HG03432 (cell line): ENCODE results near the gene CFAP54.
"Not testable (repeated sequence)": the region's sequence is repeated elsewhere in the genome, so short reads cannot be mapped to it uniquely, and the experiment has no call there.

Source experiments
- ATAC-seq: cut with Tn5 transposase; IDR thresholded peaks from one replicate; pipeline ENCODE4 v1.9.1; 2021; ENCODE audit warnings: mild to moderate bottlenecking, moderate library complexity; ENCODE audit not compliant: unreplicated experiment

Gene CFAP54

GRCh38 chr12:96617178-96617577 is 127.8 kb downstream of the CFAP54 start:
- no peak for ATAC-seq

- no peak for ATAC-seq
Observed at GRCh38 chr12:96623155-96623554, 133.8 kb downstream of the CFAP54 start.

GRCh38 chr12:96623656-96624217 is 134.4 kb downstream of the CFAP54 start:
- ATAC-seq, result no peak

- ATAC-seq, result no peak
Observed at GRCh38 chr12:96635844-96636243, 146.5 kb downstream of the CFAP54 start.

- no peak for ATAC-seq
Observed at GRCh38 chr12:96636895-96637294, 147.5 kb downstream of the CFAP54 start.

GRCh38 chr12:96648923-96649322 is 159.5 kb downstream of the CFAP54 start:
- no peak for ATAC-seq

GRCh38 chr12:96652870-96653269 is 163.5 kb downstream of the CFAP54 start:
- ATAC-seq, result no peak

- ATAC-seq, result no peak
Observed at GRCh38 chr12:96658075-96658474, 168.7 kb downstream of the CFAP54 start.

GRCh38 chr12:96669786-96670185 is 180.4 kb downstream of the CFAP54 start:
- ATAC-seq, result no peak

- ATAC-seq, result no peak
Observed at GRCh38 chr12:96670334-96670899, 181.0 kb downstream of the CFAP54 start.

- not testable (repeated sequence) for ATAC-seq
Observed at GRCh38 chr12:96675519-96675918, 186.1 kb downstream of the CFAP54 start.

- no peak for ATAC-seq
Observed at GRCh38 chr12:96677363-96677762, 188.0 kb downstream of the CFAP54 start.

- ATAC-seq, result no peak
Observed at GRCh38 chr12:96687719-96688118, 198.3 kb downstream of the CFAP54 start.

GRCh38 chr12:96698521-96698920 is 209.1 kb downstream of the CFAP54 start:
- no peak for ATAC-seq

- ATAC-seq, result no peak
Observed at GRCh38 chr12:96698965-96699364, 209.6 kb downstream of the CFAP54 start.

GRCh38 chr12:96701856-96702255 is 212.5 kb downstream of the CFAP54 start:
- no peak for ATAC-seq

GRCh38 chr12:96710127-96710745 is 220.9 kb downstream of the CFAP54 start:
- no peak for ATAC-seq

- peak; percentile 61 for ATAC-seq
Observed at GRCh38 chr12:96711364-96711763, 222.0 kb downstream of the CFAP54 start.

GRCh38 chr12:96714199-96714598 is 224.8 kb downstream of the CFAP54 start:
- no peak for ATAC-seq

GRCh38 chr12:96719660-96720362 is 230.4 kb downstream of the CFAP54 start:
- ATAC-seq, result peak; percentile 94

- peak; percentile 79 for ATAC-seq
Observed at GRCh38 chr12:96720363-96720705, 231.0 kb downstream of the CFAP54 start.

- ATAC-seq, result not testable (repeated sequence)
Observed at GRCh38 chr12:96729466-96729865, 240.1 kb downstream of the CFAP54 start.
